GM12892 (cell line): Measurements from ENCODE around the gene TMEM154.

Source experiments
- POLR2A ChIP-seq: IDR thresholded peaks from 2 replicates; pipeline ENCODE4 v1.6.1; 2011; ENCODE audit warnings: low read depth, low read length, control low read depth
- POLR2AphosphoS5 ChIP-seq: IDR thresholded peaks from 2 replicates; pipeline ENCODE4 v1.6.1; 2011; ENCODE audit warnings: low read depth, low read length, control low read depth

DNA sequence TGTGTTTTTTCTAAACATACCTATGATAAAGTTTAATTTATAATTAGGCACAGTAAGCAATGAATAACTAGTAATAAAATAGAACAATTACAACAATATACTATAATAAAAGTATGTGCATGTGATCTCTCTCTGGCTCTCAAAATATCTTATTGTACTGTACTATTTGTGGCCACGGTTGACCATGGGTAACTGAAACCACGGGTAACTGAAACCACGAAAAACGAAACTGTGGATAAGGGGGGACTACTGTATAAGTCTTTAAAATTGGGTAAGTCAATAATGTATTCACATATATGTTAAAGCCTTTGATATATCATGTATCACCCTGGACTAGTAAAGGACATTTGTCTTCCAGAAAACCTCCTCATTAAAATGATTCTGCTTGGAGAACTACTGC lies 20.0 kb downstream of the TMEM154 start:
- no peak for TF ChIP-seq POLR2AphosphoS5
- no peak for TF ChIP-seq POLR2A
